K562 (cell line): ENCODE measurements around the gene PI16. TPM values are rescaled to one million over a fixed set of nuclear protein-coding genes. Genes with fewer than 3 reads are reported as not detected.

Experiments used
- ATAC-seq: fragments of 200-7000 bp; cut with Tn5 transposase; 3 replicates; pipeline ENCODE4 v1.9.1; 2020; ENCODE audit warnings: moderate library complexity
- BruUV-seq: library from RNA; stranded (reverse); fragments of 400-500 nt; replicated peaks from 2 replicates; lab custom pipeline; 2021; lab: Mats Ljungman, UMichigan
- CTCF ChIA-PET: fragments of 300-600 bp; formaldehyde crosslinking; extraction: SDS; loops from one replicate; lab custom pipeline; 2021; ENCODE audit warnings: low intra/inter-chr PET ratio; lab: Yijun Ruan, JAX
- POLR2A ChIA-PET: fragments of 300-600, 350-650 bp; sonication (Branson Sonifier 250); formaldehyde crosslinking; extraction: SDS; loops from one replicate; lab custom pipeline; 2021; ENCODE audit warnings: antibody characterized with exemption, inconsistent platforms; lab: Yijun Ruan, JAX
- DNase-seq, 4 experiments: peaks; one replicate each; pipeline versions ENCODE4 v3.0.0 to v3.0.0-alpha.2; 2011 to 2018; ENCODE audit warnings: low spot score in 3 of 4, mixed read lengths in 3 of 4; ENCODE audit errors: extremely low read depth in 1 of 4
- FAIRE-seq: peaks from 2 replicates; lab custom pipeline; 2011; peaks lifted over from hg19 to GRCh38; lab: Jason Lieb, UNC
- H2AFZ ChIP-seq: 2 replicates; pipeline ENCODE4 v1.6.0; 2011; ENCODE audit warnings: low read depth, low read length, control low read depth, inconsistent platforms
- H3K27ac ChIP-seq: fragments of 200-600 bp; 3 replicates; pipeline ENCODE4 v1.8.0; 2011; ENCODE audit warnings: low read depth, mild to moderate bottlenecking, control low read depth, inconsistent platforms, low read length, moderate library complexity, mixed read lengths; ENCODE audit errors: extremely low read depth
- H3K27me3 ChIP-seq, 2 experiments: fragments of 300-600 bp in 1 of 2; 2 replicates in 1 of 2; 3 replicates in 1 of 2; pipeline versions ENCODE4 v1.6.0 to v1.8.0; 2011; ENCODE audit warnings: inconsistent platforms in 2 of 2, low read length in 2 of 2, mild to moderate bottlenecking in 1 of 2, mixed read lengths in 1 of 2, moderate library complexity in 1 of 2; ENCODE audit not compliant: control insufficient read depth in 2 of 2, insufficient read depth in 2 of 2
- H3K36me3 ChIP-seq: fragments of 300-600 bp; 3 replicates; pipeline ENCODE4 v1.8.0; 2011; ENCODE audit warnings: mild to moderate bottlenecking, low read length, inconsistent platforms; ENCODE audit not compliant: control insufficient read depth, insufficient read depth
- H3K4me1 ChIP-seq, 2 experiments: fragments of 200-600 bp in 1 of 2; replicated peaks in 1 of 2; 2 replicates in 1 of 2; 3 replicates in 1 of 2; pipeline versions ENCODE4 v1.5.1 to v1.8.0; 2011; ENCODE audit warnings: inconsistent platforms in 2 of 2, low read length in 2 of 2, mild to moderate bottlenecking in 1 of 2, mixed read lengths in 1 of 2, moderate library complexity in 1 of 2; ENCODE audit not compliant: control insufficient read depth in 2 of 2, insufficient read depth in 2 of 2
- H3K4me2 ChIP-seq: 2 replicates; pipeline ENCODE4 v1.6.1; 2011; ENCODE audit warnings: low read length, control low read depth, inconsistent platforms, mixed read lengths; ENCODE audit not compliant: insufficient read depth
- H3K4me3 ChIP-seq: fragments of 200-600 bp; sonication (generic), shearing (Covaris generic); 2 replicates; pipeline ENCODE4 v1.5.1; 2016; ENCODE audit warnings: control low read depth, inconsistent platforms
- H3K79me2 ChIP-seq: fragments of 200-600 bp; 3 replicates; pipeline ENCODE4 v1.8.0; 2011; ENCODE audit warnings: low read length, inconsistent platforms; ENCODE audit not compliant: control insufficient read depth, insufficient read depth
- H3K9ac ChIP-seq, 2 experiments: 2 replicates each; pipeline versions ENCODE4 v1.6.0 to v1.6.1; 2011; ENCODE audit warnings: low read depth in 2 of 2, low read length in 2 of 2, control low read depth in 1 of 2, inconsistent platforms in 1 of 2, mild to moderate bottlenecking in 1 of 2, mixed read lengths in 1 of 2; ENCODE audit not compliant: insufficient read depth in 1 of 2
- H3K9me1 ChIP-seq: one replicate; pipeline ENCODE4 v1.6.0; 2011; ENCODE audit warnings: inconsistent platforms, mild to moderate bottlenecking, low read length, moderate library complexity; ENCODE audit not compliant: control insufficient read depth, insufficient read depth
- H3K9me3 ChIP-seq: replicated peaks from 2 replicates; pipeline ENCODE4 v1.5.1; 2011; ENCODE audit warnings: low read depth, low read length, inconsistent platforms; ENCODE audit not compliant: control insufficient read depth, insufficient read depth
- H4K20me1 ChIP-seq: replicated peaks from 2 replicates; pipeline ENCODE4 v1.6.1; 2011; ENCODE audit warnings: low read length, inconsistent platforms, mixed read lengths; ENCODE audit not compliant: control insufficient read depth, insufficient read depth
- MXD1 ChIP-seq: fragments of 250-450 bp; sonication (Bioruptor Pico); IDR thresholded peaks from 2 replicates; pipeline ENCODE4 v1.8.0; 2021; ENCODE audit warnings: borderline replicate concordance, mild to moderate bottlenecking, moderate library complexity; ENCODE audit not compliant: poor library complexity, severe bottlenecking
- TBP ChIP-seq: optimal IDR thresholded peaks from 2 replicates; pipeline ENCODE3; 2011; ENCODE audit warnings: low read depth, low read length, improper control_type of control experiment
- ZBTB7A ChIP-seq: IDR thresholded peaks from 2 replicates; pipeline ENCODE4 v1.6.1; 2011; ENCODE audit warnings: low read depth, mild to moderate bottlenecking, low read length, moderate library complexity, borderline replicate concordance; ENCODE audit not compliant: control insufficient read depth
- ZNF324 ChIP-seq: fragments of 250-450 bp; sonication (Bioruptor Pico); IDR thresholded peaks from 2 replicates; pipeline ENCODE4 v1.4.0; 2020; ENCODE audit warnings: mild to moderate bottlenecking
- ZNF511 ChIP-seq: sonication (generic); formaldehyde crosslinking; IDR thresholded peaks from 2 replicates; pipeline ENCODE4 v1.8.0; 2022; ENCODE audit warnings: mild to moderate bottlenecking, missing genetic modification reagents
- ZNF512 ChIP-seq: IDR thresholded peaks from 2 replicates; pipeline ENCODE4 v1.6.1; 2016; ENCODE audit warnings: missing genetic modification characterization, missing compliant biosample characterization
- ZSCAN32 ChIP-seq: fragments of 450-650 bp; formaldehyde crosslinking; IDR thresholded peaks from 2 replicates; pipeline ENCODE4 v1.4.0; 2020; ENCODE audit warnings: mild to moderate bottlenecking, moderate library complexity
- whole genome bisulfite sequencing: fragments of 100-300 bp; shearing (Covaris generic); methylation state at CpG from one replicate; pipeline ENCODE4 v1.1.6; 2016; ENCODE audit warnings: low coverage, mixed read lengths; ENCODE audit not compliant: insufficient coverage; ENCODE audit errors: missing lambda C conversion rate; 5-methylcytosine and 5-hydroxymethylcytosine counted together
- in situ Hi-C: fragments of 300-500 bp; cut with MboI; formaldehyde crosslinking; loops from 4 replicates; pipeline ENCODE4 v1.15.0; 2018; ENCODE audit warnings: inconsistent platforms, mixed read lengths
- intact Hi-C: fragments of 100-400 bp; cut with micrococcal nuclease; formaldehyde crosslinking; loops from 2 replicates; pipeline ENCODE4 v1.14.2; 2022
- polyA plus RNA-seq, 8 experiments: library from polyadenylated mRNA; depleted of rRNA in 4 of 8; stranded (reverse) in 5 of 8; unstranded in 3 of 8; fragments of >200 nt; fragmentation: Nextera tagmentation in 2 of 8; fragmentation: Illumina TruSeq in 1 of 8; extraction: Ambion mirVana in 2 of 8; extraction: Trizol in 1 of 8; gene quantifications; 2 replicates each; pipeline versions ENCODE4 v1.2.1 to v1.2.3, GENCODE V29; 2011 to 2014; ENCODE audit warnings: inconsistent platforms in 1 of 8, missing spikeins in 1 of 8
- total RNA-seq, 7 experiments: library from RNA; depleted of rRNA in 6 of 7; stranded (reverse); fragments of >200 nt in 6 of 7; fragmentation: Illumina TruSeq in 2 of 7; extraction: Trizol in 2 of 7; gene quantifications; 2 replicates each; pipeline versions ENCODE4 v1.2.1 to v1.2.3, GENCODE V29; 2011 to 2021; ENCODE audit warnings: low replicate concordance in 1 of 7

The PI16 gene
- total and polyA plus RNA-seq, 9 of the 15 experiments (the other 6 are each of a cell fraction or from before 2014, with no cell fraction given): 0.06 to 0.18 TPM; not detected in 7

GRCh38 chr6:36961441-36962435 lies 7.2 kb downstream of the PI16 start:
- FAIRE-seq (no peak), DNase-seq (peak in 2 of 4 experiments; percentile 49 to 50), ATAC-seq (no peak)
- H3K36me3 ChIP-seq: no peaks in the 10 kb centered on the region
- H3K4me3 ChIP-seq: no peak overlapping the region
- peaks cover 22% of the 10 kb centered on the region; the same call in 1 of the 2 replicates for H4K20me1 ChIP-seq
- intact Hi-C loops: no loop called here
- peaks cover 23 to 60% of the 10 kb centered on the region in 2 experiments; a peak in 4 of 5 replicates for H3K4me1 ChIP-seq
- peaks cover 0 to 24% of the 10 kb centered on the region in 2 experiments; a peak in 3 of 5 replicates for H3K27me3 ChIP-seq
- no TSS peak for BruUV-seq
- no peaks in the 10 kb centered on the region for H3K79me2 ChIP-seq
- no peak for TF ChIP-seq TBP
- no peak for TF ChIP-seq ZNF324 (CRISPR knock-in tag)
- TF ChIP-seq ZSCAN32 (CRISPR knock-in tag): no peak
- TF ChIP-seq ZBTB7A: 0 out of 2 replicates have a peak, but pooled peaks have one; percentile 38
- 0 out of 2 replicates have a peak, but pooled peaks have one; percentile 33 for TF ChIP-seq ZNF512 (tag)
- TF ChIP-seq ZNF511: peak; percentile 26; the same call in 1 of the 2 replicates
- TF ChIP-seq MXD1 (CRISPR knock-in tag): no peak
- TF ChIP-seq, all 486 proteins: peak for 3
- Histone ChIP-seq H3K9me3 (no peaks in the 10 kb centered on the region), H3K9me1 (no peaks in the 10 kb centered on the region), H3K4me2 (no peak overlapping the region), H3K27ac (no peak overlapping the region), H2AFZ (no peak overlapping the region), H3K9ac (peak overlapping the region in 1 of 2 experiments; percentile 67; a peak in 2 of 4 replicates)
- 30% methylated on average over 40 of the region's 40 CpGs for WGBS
- ChIA-PET POLR2A (no interaction called here), CTCF (no interaction called here)
- in situ Hi-C loops: no loop called here
